ENCODE results near the gene CSNK1G1.

- TF ChIP-seq CTCF (IDR thresholded peaks at IDR 0.05) = no peak
- no peak for TF ChIP-seq POLR2AphosphoS5 (IDR thresholded peaks at IDR 0.05; ENCODE audit: insufficient read depth in 1 of 2, low read depth in 1 of 2)
These were observed 222.2 kb downstream of the CSNK1G1 start for GRCh38 chr15:64133623-64134344.
